Prostate gland (tissue), 2 donors: ENCODE measurements around the gene SLC9A6.

Experiments
- CTCF ChIP-seq, 4 experiments: fragments of 200-600 bp in 2 of 4; fragments of 450-650 bp in 2 of 4; sonication (generic) in 2 of 4; IDR thresholded peaks; 1 replicate in 3 of 4; 2 replicates in 1 of 4; pipeline ENCODE4 v1.5.1; 2016 to 2019; ENCODE audit warnings: antibody characterized with exemption in 4 of 4, mild to moderate bottlenecking in 2 of 4, moderate library complexity in 2 of 4
- POLR2A ChIP-seq: fragments of 450-650 bp; IDR thresholded peaks from one replicate; pipeline ENCODE4 v1.6.1; 2016; ENCODE audit warnings: antibody characterized with exemption, mild to moderate bottlenecking
- POLR2AphosphoS5 ChIP-seq: sonication (generic); formaldehyde crosslinking; IDR thresholded peaks from one replicate; pipeline ENCODE4 v1.6.1; 2017; ENCODE audit warnings: antibody characterized with exemption

GRCh38 chrX:136039968-136040367, 54.7 kb downstream of the SLC9A6 start:
- TF ChIP-seq CTCF (IDR thresholded peaks at IDR 0.05), result no peak
- TF ChIP-seq POLR2AphosphoS5, result no peak
- TF ChIP-seq POLR2A, result no peak
